ENCODE measurements around the gene SLC7A5. TPM values are rescaled to one million over a fixed set of nuclear protein-coding genes. Genes with fewer than 3 reads are reported as not detected.
"Not testable (repeated sequence)": the region's sequence is repeated elsewhere in the genome, so short reads cannot be mapped to it uniquely, and the experiment has no call there.

SLC7A5 gene
- total RNA-seq, 4 donors from 2014 or later: 2.7 to 7.0 (median 5.7) TPM

GRCh38 chr16:87897521-87898505, 28.5 kb upstream of the SLC7A5 start:
- Histone ChIP-seq H3K4me3 (no peak overlapping the region), H3K9me3 (no peaks in the 10 kb centered on the region), H3K27me3 (no peaks in the 10 kb centered on the region), H3K27ac (peak overlapping the region in 1 of 4 donors; percentile 23), H3K36me3 (no peaks in the 10 kb centered on the region), H3K4me1 (peaks cover 0 to 7% (median 0%) of the 10 kb centered on the region in 4 donors)
- TF ChIP-seq EP300 (IDR thresholded peaks at IDR 0.05; ENCODE audit: low read depth) (no peak), POLR2A (IDR thresholded peaks at IDR 0.05) (no peak), POLR2AphosphoS5 (IDR thresholded peaks at IDR 0.05) (no peak), CTCF (IDR thresholded peaks at IDR 0.05) (no peak)
- DNase-seq: no peak
- in situ Hi-C loops (cut with MboI; ENCODE audit: low pct_ligation_motif_present in 1 of 4, low pct_unique_long_range_greater_than_20kb in 1 of 4, low sequenced_read_pairs in 3 of 4) (no loop called here), intact Hi-C loops (cut with DNase I; ENCODE audit: low total_unique reads) (no loop called here)
- WGBS, 2 donors (ENCODE audit: low coverage in 1 of 2): 65% methylated on average over 18 of the region's 20 CpGs; no CpG with 5 or more reads in 1 of the 2 donors

- DNase-seq; H3K9me3 ChIP-seq; H3K27me3 ChIP-seq; H3K4me3 ChIP-seq; H3K36me3 ChIP-seq; intact Hi-C loops (cut with DNase I; ENCODE audit: low total_unique reads); H3K4me1 ChIP-seq; in situ Hi-C loops (cut with MboI; ENCODE audit: low pct_ligation_motif_present in 1 of 4, low pct_unique_long_range_greater_than_20kb in 1 of 4, low sequenced_read_pairs in 3 of 4): not testable (repeated sequence)
- peak overlapping the region in 1 of 4 donors; percentile 23 for H3K27ac ChIP-seq
- WGBS, 2 donors (ENCODE audit: low coverage in 1 of 2): 83% methylated on average over 1 to 16 of the region's 16 CpGs
These were observed 27.7 kb upstream of the SLC7A5 start for GRCh38 chr16:87896924-87897520.

DNA sequence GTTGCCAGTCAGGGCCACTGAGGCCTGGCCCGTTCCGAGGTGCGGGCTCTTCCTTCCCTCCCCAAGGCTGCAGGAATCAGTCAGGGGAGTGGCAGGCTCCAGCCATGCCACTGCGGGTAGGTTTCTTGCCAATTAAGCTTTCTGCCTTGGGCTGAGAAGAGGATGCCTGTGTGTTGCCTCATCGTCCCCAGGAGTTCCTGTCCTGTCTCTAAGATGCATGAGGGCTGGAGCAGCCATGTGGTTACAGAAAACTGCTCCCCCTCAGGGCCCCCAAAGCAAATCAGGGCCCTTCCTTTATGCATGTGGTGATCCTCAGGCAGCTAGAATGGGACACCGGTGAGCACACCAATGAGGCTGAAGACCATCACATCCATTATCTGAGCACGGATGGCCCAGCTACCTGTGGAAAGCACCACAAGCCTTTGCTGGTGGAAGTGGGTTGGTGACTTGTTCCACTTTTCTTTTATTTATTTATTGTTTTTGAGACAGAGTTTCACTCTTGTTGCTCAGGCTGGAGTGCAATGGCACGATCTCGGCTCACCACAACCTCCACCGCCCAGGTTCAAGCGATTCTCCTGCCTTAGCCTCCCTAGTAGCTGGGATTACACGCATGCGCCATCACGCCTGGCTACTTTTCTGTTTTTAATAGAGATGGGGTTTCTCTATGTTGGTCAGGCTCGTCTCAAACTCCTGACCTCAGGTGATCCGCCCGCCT, 27.0 kb upstream of the SLC7A5 start:
- 78 to 91% methylated on average over 7 to 17 of the region's 17 CpGs for WGBS, 2 donors (ENCODE audit: low coverage in 1 of 2)
- H3K27me3 ChIP-seq; DNase-seq; intact Hi-C loops (cut with DNase I; ENCODE audit: low total_unique reads); H3K4me3 ChIP-seq; in situ Hi-C loops (cut with MboI; ENCODE audit: low pct_ligation_motif_present in 1 of 4, low pct_unique_long_range_greater_than_20kb in 1 of 4, low sequenced_read_pairs in 3 of 4); H3K36me3 ChIP-seq; H3K9me3 ChIP-seq; H3K4me1 ChIP-seq: not testable (repeated sequence)
- peak overlapping the region in 2 of 4 donors; percentile 23 to 30 for H3K27ac ChIP-seq

GRCh38 chr16:87895641-87896141, 26.4 kb upstream of the SLC7A5 start:
- DNase-seq: peak; percentile 34

DNA sequence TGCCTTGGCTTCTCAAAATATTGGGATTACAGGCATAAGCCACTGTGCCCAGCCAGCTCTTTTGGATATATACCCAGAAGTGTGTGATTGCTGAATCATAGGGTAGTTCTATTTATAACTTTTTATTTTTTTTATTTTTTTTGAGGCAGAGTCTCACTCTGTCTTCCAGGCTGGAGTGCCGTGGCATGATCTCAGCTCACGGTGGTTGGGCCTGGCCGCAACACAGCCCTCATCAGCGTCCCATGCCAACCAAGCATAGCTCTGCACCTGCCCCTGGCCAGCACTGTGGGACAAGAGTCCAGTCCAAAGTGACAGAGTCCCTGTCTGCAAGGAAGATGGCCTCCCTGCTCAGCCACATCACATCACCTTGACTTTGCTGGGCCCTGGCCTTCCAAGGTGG, 24.7 kb upstream of the SLC7A5 start:
- H3K4me3 ChIP-seq; DNase-seq; H3K4me1 ChIP-seq; intact Hi-C loops (cut with DNase I; ENCODE audit: low total_unique reads); in situ Hi-C loops (cut with MboI; ENCODE audit: low pct_ligation_motif_present in 1 of 4, low pct_unique_long_range_greater_than_20kb in 1 of 4, low sequenced_read_pairs in 3 of 4); H3K36me3 ChIP-seq; H3K27me3 ChIP-seq; H3K9me3 ChIP-seq; H3K27ac ChIP-seq: not testable (repeated sequence)
- 66% methylated on average over 4 of the region's 4 CpGs; no CpG with 5 or more reads in 1 of the 2 donors for WGBS, 2 donors (ENCODE audit: low coverage in 1 of 2)

More at GRCh38 chr16:87895641-87896141, 26.4 kb upstream of the SLC7A5 start:
- peaks cover 0 to 7% (median 0%) of the 10 kb centered on the region in 4 donors for H3K4me1 ChIP-seq
- peak overlapping the region in 1 of 4 donors; percentile 30 for H3K27ac ChIP-seq
- H3K9me3 ChIP-seq: no peaks in the 10 kb centered on the region
- H3K27me3 ChIP-seq: no peaks in the 10 kb centered on the region
- in situ Hi-C loops (cut with MboI; ENCODE audit: low pct_ligation_motif_present in 1 of 4, low pct_unique_long_range_greater_than_20kb in 1 of 4, low sequenced_read_pairs in 3 of 4) (no loop called here), intact Hi-C loops (cut with DNase I; ENCODE audit: low total_unique reads) (no loop called here)
- 50 to 73% methylated on average over 1 to 10 of the region's 10 CpGs for WGBS, 2 donors (ENCODE audit: low coverage in 1 of 2)
- H3K4me3 ChIP-seq: no peak overlapping the region
- no peak for TF ChIP-seq POLR2AphosphoS5 (IDR thresholded peaks at IDR 0.05)
- no peak for TF ChIP-seq EP300 (IDR thresholded peaks at IDR 0.05; ENCODE audit: low read depth)
- TF ChIP-seq POLR2A (IDR thresholded peaks at IDR 0.05): no peak
- no peak for TF ChIP-seq CTCF (IDR thresholded peaks at IDR 0.05)
- no peaks in the 10 kb centered on the region for H3K36me3 ChIP-seq

Measured in transverse colon (tissue), 4 donors.